Measurements from ENCODE around the gene TIAM1. TPM values are rescaled to one million over a fixed set of nuclear protein-coding genes. Genes with fewer than 3 reads are reported as not detected.

TIAM1 gene
- total RNA-seq, 2 donors from 2014 or later = 4.5 to 15.2 TPM

DNA sequence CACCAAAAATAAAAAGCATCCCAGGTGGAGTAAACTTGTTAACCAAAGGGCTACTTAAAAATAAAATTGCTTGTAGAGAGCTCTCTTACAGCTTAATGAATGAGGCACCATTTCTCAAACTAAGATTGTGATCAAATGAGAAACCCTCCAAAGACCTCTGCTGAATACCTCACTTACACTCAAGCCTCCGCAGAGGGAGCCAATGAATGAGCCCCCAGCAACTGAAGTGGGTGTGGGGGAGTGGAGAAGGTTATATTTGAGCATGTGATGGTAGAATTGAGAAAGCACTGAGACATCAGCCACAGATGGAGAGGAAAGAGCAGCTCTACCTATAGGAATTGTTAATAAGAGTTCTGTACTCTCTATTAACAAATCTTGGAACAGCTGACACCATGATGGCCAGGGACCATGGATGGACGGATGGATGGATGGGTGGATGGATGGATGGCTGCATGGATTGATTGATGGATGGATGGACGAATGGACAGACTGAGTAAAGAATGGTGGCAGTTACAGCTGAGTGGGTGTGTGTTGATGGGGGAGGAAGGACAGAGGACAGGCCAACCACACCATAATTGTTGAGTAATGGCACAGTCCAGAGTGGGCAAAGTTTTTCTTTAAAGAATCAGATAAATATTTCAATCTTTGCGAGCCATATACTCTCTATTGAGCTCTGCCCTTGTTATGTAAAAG, 20.3 kb upstream of the TIAM1 start:
- no peak for DNase-seq (ENCODE audit: low spot score)
- Histone ChIP-seq H3K4me1 (ENCODE audit: control insufficient read depth in 1 of 2, low read depth in 2 of 2) (no peaks in the 10 kb centered on the region), H3K4me3 (no peak overlapping the region), H3K27me3 (replicated peaks; ENCODE audit: insufficient read depth) (no peaks in the 10 kb centered on the region), H3K36me3 (no peaks in the 10 kb centered on the region), H3K27ac (no peak overlapping the region), H3K9me3 (no peaks in the 10 kb centered on the region)
- ATAC-seq (ENCODE audit: insufficient number of reproducible peaks, low FRiP score, low read depth) = no peak
- TF ChIP-seq, protein P1, sequence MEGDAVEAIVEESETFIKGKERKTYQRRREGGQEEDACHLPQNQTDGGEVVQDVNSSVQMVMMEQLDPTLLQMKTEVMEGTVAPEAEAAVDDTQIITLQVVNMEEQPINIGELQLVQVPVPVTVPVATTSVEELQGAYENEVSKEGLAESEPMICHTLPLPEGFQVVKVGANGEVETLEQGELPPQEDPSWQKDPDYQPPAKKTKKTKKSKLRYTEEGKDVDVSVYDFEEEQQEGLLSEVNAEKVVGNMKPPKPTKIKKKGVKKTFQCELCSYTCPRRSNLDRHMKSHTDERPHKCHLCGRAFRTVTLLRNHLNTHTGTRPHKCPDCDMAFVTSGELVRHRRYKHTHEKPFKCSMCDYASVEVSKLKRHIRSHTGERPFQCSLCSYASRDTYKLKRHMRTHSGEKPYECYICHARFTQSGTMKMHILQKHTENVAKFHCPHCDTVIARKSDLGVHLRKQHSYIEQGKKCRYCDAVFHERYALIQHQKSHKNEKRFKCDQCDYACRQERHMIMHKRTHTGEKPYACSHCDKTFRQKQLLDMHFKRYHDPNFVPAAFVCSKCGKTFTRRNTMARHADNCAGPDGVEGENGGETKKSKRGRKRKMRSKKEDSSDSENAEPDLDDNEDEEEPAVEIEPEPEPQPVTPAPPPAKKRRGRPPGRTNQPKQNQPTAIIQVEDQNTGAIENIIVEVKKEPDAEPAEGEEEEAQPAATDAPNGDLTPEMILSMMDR (IDR thresholded peaks at IDR 0.05) = no peak

DNA sequence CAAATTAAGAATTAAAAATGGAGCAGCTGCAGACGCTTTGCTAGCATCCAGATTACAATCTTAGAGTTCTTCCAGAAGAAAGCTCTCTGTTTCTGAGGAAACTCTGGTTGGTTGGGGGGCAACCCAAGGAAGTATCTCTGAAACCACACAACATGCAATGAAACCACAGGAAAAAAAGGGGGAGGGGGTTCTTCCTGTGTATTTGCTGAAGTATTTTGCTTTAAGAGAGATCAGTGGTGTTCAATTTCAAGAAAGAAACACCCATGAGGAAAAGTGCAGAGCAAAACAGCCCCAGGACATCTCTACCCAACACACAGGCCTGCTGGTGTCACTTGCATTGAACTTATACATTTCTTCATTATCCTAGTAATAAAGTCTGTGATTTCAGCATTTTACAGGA, 19.7 kb upstream of the TIAM1 start:
- no peak for ATAC-seq (ENCODE audit: insufficient number of reproducible peaks, low FRiP score, low read depth)
- Histone ChIP-seq H3K4me1 (ENCODE audit: control insufficient read depth in 1 of 2, low read depth in 2 of 2) (no peaks in the 10 kb centered on the region), H3K27me3 (replicated peaks; ENCODE audit: insufficient read depth) (no peaks in the 10 kb centered on the region), H3K27ac (no peak overlapping the region), H3K4me3 (no peak overlapping the region), H3K9me3 (no peaks in the 10 kb centered on the region), H3K36me3 (no peaks in the 10 kb centered on the region)
- DNase-seq (ENCODE audit: low spot score) = no peak
- TF ChIP-seq, protein P1 (IDR thresholded peaks at IDR 0.05) = no peak

DNA sequence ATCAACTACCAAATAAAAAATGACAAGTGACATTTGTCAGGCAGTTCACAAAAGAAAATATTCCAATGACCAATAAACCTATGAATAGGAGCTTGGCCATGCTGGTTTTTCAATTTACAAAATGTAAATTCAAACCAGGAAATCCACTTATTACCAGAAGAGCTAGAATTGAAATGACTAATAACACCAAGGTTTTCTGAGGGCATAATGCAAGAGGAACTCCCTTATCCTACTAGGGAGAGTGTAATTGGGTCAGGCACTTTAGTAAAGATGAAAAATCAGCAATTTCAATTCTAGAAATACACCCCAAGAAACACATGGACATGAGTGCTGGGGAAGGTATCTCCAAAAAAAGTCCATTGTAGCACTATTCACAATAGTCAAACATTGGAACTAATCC, 16.7 kb upstream of the TIAM1 start:
- ATAC-seq (ENCODE audit: insufficient number of reproducible peaks, low FRiP score, low read depth) = no peak
- TF ChIP-seq, protein P1 (IDR thresholded peaks at IDR 0.05) = no peak
- H3K4me1 ChIP-seq (ENCODE audit: control insufficient read depth in 1 of 2, low read depth in 2 of 2) = no peaks in the 10 kb centered on the region

DNA sequence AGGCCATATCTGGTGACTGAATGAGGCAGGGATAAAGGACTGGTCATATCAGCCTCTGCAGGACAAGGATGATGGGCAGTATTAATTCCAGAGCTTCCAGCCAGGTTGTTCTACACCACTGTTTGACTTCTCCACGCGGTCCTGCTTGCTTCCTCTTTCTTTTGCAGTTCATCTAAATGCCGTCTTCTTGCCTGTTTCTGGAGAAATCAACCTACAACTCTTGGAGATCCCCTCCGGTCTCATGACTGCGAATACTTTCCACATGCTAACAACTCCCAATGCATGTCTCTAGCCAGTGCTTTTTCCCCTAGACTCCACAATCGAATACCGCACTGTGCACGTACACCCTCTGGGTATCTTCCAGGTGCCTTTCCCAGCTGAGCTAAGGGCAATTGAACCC, 14.1 kb upstream of the TIAM1 start:
- H3K36me3 ChIP-seq = no peaks in the 10 kb centered on the region
- H3K4me3 ChIP-seq = no peak overlapping the region
- H3K4me1 ChIP-seq (ENCODE audit: control insufficient read depth in 1 of 2, low read depth in 2 of 2) = no peaks in the 10 kb centered on the region
- no peak for ATAC-seq (ENCODE audit: insufficient number of reproducible peaks, low FRiP score, low read depth)
- no peak overlapping the region for H3K27ac ChIP-seq
- no peaks in the 10 kb centered on the region for H3K9me3 ChIP-seq
- DNase-seq (ENCODE audit: low spot score) = no peak
- TF ChIP-seq, protein P1 (IDR thresholded peaks at IDR 0.05) = no peak
- H3K27me3 ChIP-seq (replicated peaks; ENCODE audit: insufficient read depth) = no peaks in the 10 kb centered on the region

More for the DNA sequence above, 16.7 kb upstream of the TIAM1 start:
- H3K4me3 ChIP-seq = no peak overlapping the region
- H3K27me3 ChIP-seq (replicated peaks; ENCODE audit: insufficient read depth) = no peaks in the 10 kb centered on the region
- H3K27ac ChIP-seq = no peak overlapping the region
- H3K9me3 ChIP-seq = no peaks in the 10 kb centered on the region
- DNase-seq (ENCODE audit: low spot score) = no peak
- H3K36me3 ChIP-seq = no peaks in the 10 kb centered on the region

DNA sequence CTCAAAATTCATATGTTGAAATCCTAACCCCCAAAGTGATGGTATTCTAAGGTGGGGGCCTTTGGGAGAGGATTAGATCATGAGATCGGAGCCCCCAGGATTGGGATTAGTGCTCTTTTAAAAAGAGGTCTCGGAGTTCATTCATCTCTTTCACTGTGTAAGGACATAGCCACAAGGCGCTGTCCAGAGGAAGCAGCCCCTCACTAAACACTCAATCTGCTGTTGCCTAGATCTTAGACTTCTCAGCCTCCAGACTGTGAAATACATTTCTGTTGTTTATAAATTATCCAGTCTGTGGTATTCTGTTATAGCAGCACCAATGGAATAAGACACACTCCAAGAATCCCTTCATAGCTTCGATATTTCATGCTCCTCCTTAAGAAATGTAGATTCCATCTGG, 12.4 kb upstream of the TIAM1 start:
- Histone ChIP-seq H3K4me3 (no peak overlapping the region), H3K27me3 (replicated peaks; ENCODE audit: insufficient read depth) (no peaks in the 10 kb centered on the region), H3K27ac (no peak overlapping the region), H3K36me3 (no peaks in the 10 kb centered on the region), H3K9me3 (no peaks in the 10 kb centered on the region), H3K4me1 (ENCODE audit: control insufficient read depth in 1 of 2, low read depth in 2 of 2) (no peaks in the 10 kb centered on the region)
- ATAC-seq (ENCODE audit: insufficient number of reproducible peaks, low FRiP score, low read depth) (no peak), DNase-seq (ENCODE audit: low spot score) (no peak)
- TF ChIP-seq, protein P1 (IDR thresholded peaks at IDR 0.05) = no peak

Data from thoracic aorta (tissue), 2 donors.